A549 (cell line): Measurements from ENCODE around the gene LLCFC1.

Experiments used
- CHD4 ChIP-seq: fragments of 200-600 bp; sonication (generic); IDR thresholded peaks from 2 replicates; pipeline ENCODE4 v1.6.1; 2016; ENCODE audit warnings: antibody characterized with exemption, mild to moderate bottlenecking, borderline replicate concordance
- GATA3 ChIP-seq: IDR thresholded peaks from 2 replicates; pipeline ENCODE4 v1.6.1; 2012; ENCODE audit warnings: borderline replicate concordance
- HDAC2 ChIP-seq: fragments of 200-600 bp; sonication (generic); IDR thresholded peaks from 2 replicates; pipeline ENCODE4 v1.6.1; 2016
- POLR2A ChIP-seq: IDR thresholded peaks from 2 replicates; pipeline ENCODE4 v1.6.1; 2012; ENCODE audit warnings: mild to moderate bottlenecking, low read length
- TF ChIP-seq, protein P1 (sequence below): fragments of >200 bp; sonication (Bioruptor Twin); formaldehyde crosslinking; IDR thresholded peaks from 3 replicates; pipeline ENCODE4 v1.5.1; 2016

DNA sequence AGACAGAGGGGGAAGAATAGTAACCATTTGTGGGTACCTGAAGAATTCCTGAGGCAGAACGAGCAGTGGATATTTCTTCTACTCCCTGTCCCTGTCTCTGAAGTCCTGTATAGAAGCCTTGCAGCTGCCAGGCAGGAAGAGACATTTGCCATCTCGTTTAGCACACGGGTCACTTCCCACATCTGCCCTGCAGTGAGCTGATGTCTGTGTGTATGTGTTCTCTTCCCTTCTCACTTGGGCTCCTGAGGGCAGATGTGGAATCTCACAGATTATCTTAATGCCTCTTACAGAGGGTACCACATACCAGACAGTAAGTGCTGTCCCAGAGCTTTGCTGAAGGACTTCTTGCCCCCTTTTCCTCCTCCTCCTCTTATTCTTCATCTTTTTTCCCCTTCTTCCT is 39.6 kb upstream of the LLCFC1 start:
- TF ChIP-seq, protein P1, sequence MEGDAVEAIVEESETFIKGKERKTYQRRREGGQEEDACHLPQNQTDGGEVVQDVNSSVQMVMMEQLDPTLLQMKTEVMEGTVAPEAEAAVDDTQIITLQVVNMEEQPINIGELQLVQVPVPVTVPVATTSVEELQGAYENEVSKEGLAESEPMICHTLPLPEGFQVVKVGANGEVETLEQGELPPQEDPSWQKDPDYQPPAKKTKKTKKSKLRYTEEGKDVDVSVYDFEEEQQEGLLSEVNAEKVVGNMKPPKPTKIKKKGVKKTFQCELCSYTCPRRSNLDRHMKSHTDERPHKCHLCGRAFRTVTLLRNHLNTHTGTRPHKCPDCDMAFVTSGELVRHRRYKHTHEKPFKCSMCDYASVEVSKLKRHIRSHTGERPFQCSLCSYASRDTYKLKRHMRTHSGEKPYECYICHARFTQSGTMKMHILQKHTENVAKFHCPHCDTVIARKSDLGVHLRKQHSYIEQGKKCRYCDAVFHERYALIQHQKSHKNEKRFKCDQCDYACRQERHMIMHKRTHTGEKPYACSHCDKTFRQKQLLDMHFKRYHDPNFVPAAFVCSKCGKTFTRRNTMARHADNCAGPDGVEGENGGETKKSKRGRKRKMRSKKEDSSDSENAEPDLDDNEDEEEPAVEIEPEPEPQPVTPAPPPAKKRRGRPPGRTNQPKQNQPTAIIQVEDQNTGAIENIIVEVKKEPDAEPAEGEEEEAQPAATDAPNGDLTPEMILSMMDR, result no peak
- TF ChIP-seq POLR2A (no peak), CHD4 (no peak), HDAC2 (no peak), GATA3 (no peak)
